DOHH2 (cell line): ENCODE results near the gene VAT1.
A peak's percentile ranks its signal among the peaks of the same experiment; 100 is the strongest.

Source experiments
- H3F3A ChIP-seq: fragments of 200-600 bp; sonication (generic), shearing (Covaris generic); 2 replicates; pipeline ENCODE4 v1.6.0; 2016; ENCODE audit warnings: antibody characterized with exemption, mild to moderate bottlenecking; ENCODE audit not compliant: control insufficient read depth, insufficient read depth
- H3K27ac ChIP-seq: fragments of 200-600 bp; sonication (generic); 2 replicates; pipeline ENCODE4 v1.5.1; 2014; ENCODE audit warnings: low read depth, mild to moderate bottlenecking, low read length, moderate library complexity
- H3K27me3 ChIP-seq: fragments of 200-600 bp; sonication (generic); 2 replicates; pipeline ENCODE4 v1.6.1; 2014; ENCODE audit warnings: mild to moderate bottlenecking, low read length, mixed read lengths; ENCODE audit not compliant: control insufficient read depth
- H3K36me3 ChIP-seq: fragments of 200-600 bp; sonication (generic); 2 replicates; pipeline ENCODE4 v1.6.1; 2014; ENCODE audit warnings: mild to moderate bottlenecking, low read length, moderate library complexity, mixed read lengths; ENCODE audit not compliant: control insufficient read depth
- H3K4me1 ChIP-seq: fragments of 200-600 bp; sonication (generic); 2 replicates; pipeline ENCODE4 v1.6.1; 2014; ENCODE audit warnings: mild to moderate bottlenecking, low read length, mixed read lengths; ENCODE audit not compliant: control insufficient read depth
- H3K4me2 ChIP-seq: fragments of 200-600 bp; sonication (generic); 2 replicates; pipeline ENCODE4 v1.6.0; 2014; ENCODE audit warnings: mild to moderate bottlenecking, low read length, moderate library complexity
- H3K4me3 ChIP-seq: fragments of 200-600 bp; sonication (generic); 2 replicates; pipeline ENCODE4 v1.5.1; 2014; ENCODE audit warnings: mild to moderate bottlenecking, low read length, mixed read lengths
- H3K79me2 ChIP-seq: fragments of 200-600 bp; sonication (generic); 2 replicates; pipeline ENCODE4 v1.6.1; 2014; ENCODE audit warnings: mild to moderate bottlenecking, low read length, mixed read lengths; ENCODE audit not compliant: control insufficient read depth
- H3K9me2 ChIP-seq: fragments of 200-600 bp; sonication (generic); replicated peaks from 2 replicates; pipeline ENCODE4 v1.6.1; 2014; ENCODE audit warnings: mild to moderate bottlenecking, low read length, mixed read lengths; ENCODE audit not compliant: control insufficient read depth
- H3K9me3 ChIP-seq: fragments of 200-600 bp; sonication (generic); 2 replicates; pipeline ENCODE4 v1.6.1; 2014; ENCODE audit warnings: antibody characterized with exemption, low read length, mixed read lengths; ENCODE audit not compliant: control insufficient read depth, insufficient read depth
- H4K20me1 ChIP-seq: fragments of 200-600 bp; sonication (generic); 2 replicates; pipeline ENCODE4 v1.6.0; 2014; ENCODE audit warnings: low read depth, mild to moderate bottlenecking, antibody characterized with exemption, low read length, moderate library complexity; ENCODE audit not compliant: control insufficient read depth, insufficient read depth
- EZH2phosphoT487 ChIP-seq: fragments of 200-600 bp; sonication (generic); IDR thresholded peaks from 2 replicates; pipeline ENCODE4 v1.6.1; 2017; ENCODE audit warnings: borderline replicate concordance, mild to moderate bottlenecking, antibody characterized with exemption, low read length, moderate library complexity, mixed read lengths
- TF ChIP-seq, protein P1 (sequence below): fragments of 200-600 bp; sonication (generic); IDR thresholded peaks from one replicate; pipeline ENCODE4 v1.5.1; 2014; ENCODE audit warnings: antibody characterized with exemption, mild to moderate bottlenecking, low read depth, low read length; ENCODE audit not compliant: poor library complexity, severe bottlenecking

VAT1 gene

DNA sequence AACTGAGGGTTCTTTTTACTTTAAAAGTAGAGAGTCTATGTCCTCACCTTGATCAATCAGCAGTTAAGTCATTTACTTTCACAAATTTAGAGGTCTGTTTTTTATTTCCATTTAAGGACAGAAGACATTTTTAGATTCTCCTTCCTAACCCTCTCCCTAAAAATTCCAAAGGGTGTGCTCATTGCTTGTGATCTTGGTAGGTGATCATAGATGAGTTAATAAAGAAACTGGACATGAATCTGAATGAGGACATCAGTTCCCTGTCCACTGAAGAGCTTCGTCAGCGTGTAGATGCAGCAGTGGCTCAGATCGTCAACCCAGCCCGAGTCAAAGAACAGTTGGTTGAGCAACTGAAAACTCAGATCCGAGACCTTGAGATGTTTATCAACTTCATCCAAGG, 33.0 kb downstream of the VAT1 start:
- Histone ChIP-seq H3K9me2 (no peaks in the 10 kb centered on the region), H3F3A (no peaks in the 10 kb centered on the region; the same call in 1 of the 2 replicates), H3K36me3 (peaks cover 88% of the 10 kb centered on the region), H4K20me1 (no peaks in the 10 kb centered on the region), H3K27me3 (no peaks in the 10 kb centered on the region), H3K4me3 (no peak overlapping the region), H3K79me2 (peaks cover 29% of the 10 kb centered on the region), H3K27ac (no peak overlapping the region), H3K9me3 (no peaks in the 10 kb centered on the region), H3K4me1 (peaks cover 22% of the 10 kb centered on the region), H3K4me2 (no peak overlapping the region)
- no peak for TF ChIP-seq EZH2phosphoT487

DNA sequence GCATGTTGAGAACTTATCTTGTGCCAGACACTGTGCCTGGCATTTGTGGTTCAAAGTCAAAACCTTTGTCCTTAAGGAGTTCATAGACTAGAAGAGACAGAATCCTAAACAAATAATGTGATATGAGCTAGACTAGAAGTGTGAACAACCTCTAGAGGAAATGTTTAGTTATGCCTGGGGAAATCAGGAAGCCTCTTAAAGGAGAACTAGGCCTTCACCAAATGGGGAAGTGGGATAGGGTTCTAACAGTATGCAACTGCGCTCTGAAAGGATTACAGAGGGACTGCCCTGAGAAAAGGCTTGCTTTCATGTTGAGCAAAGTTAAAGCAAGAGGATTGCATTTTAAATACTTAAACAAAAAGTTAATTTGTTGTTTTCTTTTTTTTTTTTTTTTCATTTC, 37.0 kb downstream of the VAT1 start:
- no peaks in the 10 kb centered on the region for H3K27me3 ChIP-seq
- H3K4me3 ChIP-seq: peak overlapping the region; percentile 66
- H3K4me2 ChIP-seq: peak overlapping the region; percentile 67
- peaks cover 66% of the 10 kb centered on the region for H3K79me2 ChIP-seq
- peaks cover 7% of the 10 kb centered on the region; the same call in 1 of the 2 replicates for H4K20me1 ChIP-seq
- peaks cover 43% of the 10 kb centered on the region for H3K4me1 ChIP-seq
- no peaks in the 10 kb centered on the region for H3K9me3 ChIP-seq
- H3K27ac ChIP-seq: peak overlapping the region; percentile 46
- no peaks in the 10 kb centered on the region for H3F3A ChIP-seq
- H3K9me2 ChIP-seq: no peaks in the 10 kb centered on the region
- peaks cover 81% of the 10 kb centered on the region for H3K36me3 ChIP-seq
- no peak for TF ChIP-seq EZH2phosphoT487
- TF ChIP-seq, protein P1, sequence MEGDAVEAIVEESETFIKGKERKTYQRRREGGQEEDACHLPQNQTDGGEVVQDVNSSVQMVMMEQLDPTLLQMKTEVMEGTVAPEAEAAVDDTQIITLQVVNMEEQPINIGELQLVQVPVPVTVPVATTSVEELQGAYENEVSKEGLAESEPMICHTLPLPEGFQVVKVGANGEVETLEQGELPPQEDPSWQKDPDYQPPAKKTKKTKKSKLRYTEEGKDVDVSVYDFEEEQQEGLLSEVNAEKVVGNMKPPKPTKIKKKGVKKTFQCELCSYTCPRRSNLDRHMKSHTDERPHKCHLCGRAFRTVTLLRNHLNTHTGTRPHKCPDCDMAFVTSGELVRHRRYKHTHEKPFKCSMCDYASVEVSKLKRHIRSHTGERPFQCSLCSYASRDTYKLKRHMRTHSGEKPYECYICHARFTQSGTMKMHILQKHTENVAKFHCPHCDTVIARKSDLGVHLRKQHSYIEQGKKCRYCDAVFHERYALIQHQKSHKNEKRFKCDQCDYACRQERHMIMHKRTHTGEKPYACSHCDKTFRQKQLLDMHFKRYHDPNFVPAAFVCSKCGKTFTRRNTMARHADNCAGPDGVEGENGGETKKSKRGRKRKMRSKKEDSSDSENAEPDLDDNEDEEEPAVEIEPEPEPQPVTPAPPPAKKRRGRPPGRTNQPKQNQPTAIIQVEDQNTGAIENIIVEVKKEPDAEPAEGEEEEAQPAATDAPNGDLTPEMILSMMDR: no peak

DNA sequence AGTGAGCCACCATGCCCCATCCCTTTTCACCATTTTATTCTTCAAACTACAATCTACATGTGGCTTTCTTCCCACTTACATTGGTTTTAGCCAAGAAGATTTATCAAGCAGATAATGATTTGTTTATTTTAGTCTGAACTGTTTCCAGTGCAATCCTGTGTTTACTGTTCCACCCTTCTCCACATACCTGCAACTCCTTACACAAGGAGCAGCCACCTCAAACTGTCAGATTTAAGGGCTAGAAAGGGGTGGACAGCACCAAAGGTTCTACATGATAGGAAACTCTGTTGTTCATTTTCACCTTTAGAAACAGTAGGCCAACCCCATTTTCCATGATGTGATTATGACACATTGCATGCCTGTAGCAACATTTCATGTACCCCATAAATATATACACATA, 39.9 kb downstream of the VAT1 start:
- TF ChIP-seq, protein P1: no peak
- TF ChIP-seq EZH2phosphoT487: no peak
- H4K20me1 ChIP-seq: peaks cover 7% of the 10 kb centered on the region; the same call in 1 of the 2 replicates
- H3F3A ChIP-seq: no peaks in the 10 kb centered on the region
- no peaks in the 10 kb centered on the region for H3K9me3 ChIP-seq
- peaks cover 52% of the 10 kb centered on the region for H3K36me3 ChIP-seq
- H3K4me3 ChIP-seq: peak overlapping the region; percentile 100
- H3K4me1 ChIP-seq: peaks cover 50% of the 10 kb centered on the region
- peaks cover 3% of the 10 kb centered on the region for H3K27me3 ChIP-seq
- peak overlapping the region; percentile 97 for H3K4me2 ChIP-seq
- no peak overlapping the region for H3K27ac ChIP-seq
- no peaks in the 10 kb centered on the region for H3K9me2 ChIP-seq
- peaks cover 66% of the 10 kb centered on the region for H3K79me2 ChIP-seq

DNA sequence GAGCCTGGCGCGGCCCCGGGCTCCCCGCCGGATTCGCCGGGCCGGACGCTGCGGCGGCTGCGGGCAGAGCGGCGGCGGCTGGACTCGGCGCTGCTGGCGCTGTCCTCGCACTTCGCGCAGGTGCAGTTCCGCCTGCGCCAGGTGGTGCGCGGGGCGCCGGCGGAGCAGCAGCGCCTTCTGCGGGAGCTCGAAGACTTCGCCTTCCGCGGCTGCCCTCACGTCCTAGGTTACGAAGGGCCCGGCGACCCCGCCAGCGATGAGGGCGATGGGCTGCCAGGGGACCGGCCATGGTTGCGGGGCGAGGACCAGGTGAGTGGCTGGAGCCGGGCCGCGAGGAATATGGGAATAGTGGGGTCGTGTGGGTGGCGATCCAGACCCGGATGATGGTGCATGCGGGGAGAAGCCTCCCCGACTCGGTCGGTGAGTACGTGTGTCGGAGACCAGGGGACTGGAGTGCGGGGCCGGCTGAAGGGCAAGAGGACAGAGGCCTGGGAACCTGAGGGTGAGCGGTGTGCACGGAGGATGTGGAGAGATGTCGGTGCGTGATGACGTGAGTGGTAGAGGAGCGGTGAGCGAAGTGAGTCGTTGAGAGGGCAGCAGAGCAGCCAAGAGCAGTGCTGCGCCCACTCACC, 41.3 kb downstream of the VAT1 start:
- Histone ChIP-seq H3K9me2 (no peaks in the 10 kb centered on the region), H4K20me1 (peaks cover 7% of the 10 kb centered on the region; the same call in 1 of the 2 replicates), H3K4me2 (peak overlapping the region; percentile 97), H3F3A (no peaks in the 10 kb centered on the region), H3K36me3 (peaks cover 39% of the 10 kb centered on the region), H3K27ac (peak overlapping the region; percentile 81), H3K79me2 (peaks cover 54% of the 10 kb centered on the region), H3K4me3 (peak overlapping the region; percentile 100), H3K27me3 (peaks cover 3% of the 10 kb centered on the region), H3K9me3 (no peaks in the 10 kb centered on the region), H3K4me1 (peaks cover 50% of the 10 kb centered on the region)
- TF ChIP-seq, protein P1: peak; percentile 53
- no peak for TF ChIP-seq EZH2phosphoT487
